Measurements from ENCODE around the gene CDR2.

DNA sequence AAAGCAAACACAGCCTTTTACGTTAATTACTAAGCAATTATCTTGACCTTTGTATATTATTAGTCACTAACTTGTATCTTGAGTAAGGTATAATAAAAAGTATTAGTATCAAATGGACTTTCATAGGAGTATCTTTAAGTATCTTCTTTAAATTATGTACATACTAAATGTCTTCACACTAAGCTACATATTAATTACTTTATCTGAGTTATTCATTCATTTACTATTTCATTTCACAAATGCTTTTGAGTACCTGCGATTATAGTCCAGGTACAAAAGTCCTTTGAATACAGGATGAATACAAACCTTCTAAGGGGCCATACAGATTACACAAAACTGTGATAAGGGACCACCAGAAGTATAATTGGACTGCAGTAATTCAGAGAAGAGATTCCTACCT is 33.1 kb upstream of the CDR2 start:
- TF ChIP-seq HDGF (IDR thresholded peaks at IDR 0.05; ENCODE audit: borderline replicate concordance) (no peak), ARNT (IDR thresholded peaks at IDR 0.05) (no peak), FOXM1 (IDR thresholded peaks at IDR 0.05; ENCODE audit: borderline replicate concordance) (no peak), TARDBP (IDR thresholded peaks at IDR 0.05) (no peak), PKNOX1 (IDR thresholded peaks at IDR 0.05) (no peak), ELF4 (IDR thresholded peaks at IDR 0.05) (no peak), SP1 (IDR thresholded peaks at IDR 0.05) (no peak), LEF1 (IDR thresholded peaks at IDR 0.05; ENCODE audit: borderline replicate concordance) (no peak), ZNF384 (IDR thresholded peaks at IDR 0.05) (no peak), SUZ12 (IDR thresholded peaks at IDR 0.05) (no peak), BHLHE40 (IDR thresholded peaks at IDR 0.05; ENCODE audit: borderline replicate concordance) (no peak), NFRKB (IDR thresholded peaks at IDR 0.05) (no peak), FOXK2 (IDR thresholded peaks at IDR 0.05) (no peak), CTBP1 (IDR thresholded peaks at IDR 0.05; ENCODE audit: borderline replicate concordance) (no peak)
